Tibial nerve (tissue), 4 donors: ENCODE data around the gene HES5. TPM values are rescaled to one million over a fixed set of nuclear protein-coding genes. Genes with fewer than 3 reads are reported as not detected.
"Not testable (repeated sequence)": the region's sequence is repeated elsewhere in the genome, so short reads cannot be mapped to it uniquely, and the experiment has no call there.

Experiments
- DNase-seq, 2 donors: peaks; one replicate each; pipeline ENCODE4 v3.0.0-alpha.2; 2019; ENCODE audit warnings: low spot score in 2 of 2
- H3K27ac ChIP-seq, 4 donors: fragments of 200-600 bp; sonication (generic) in 3 of 4; one replicate each; pipeline ENCODE4 v1.5.1; 2017 to 2019; ENCODE audit warnings: mild to moderate bottlenecking in 1 of 4
- H3K27me3 ChIP-seq, 2 donors: fragments of 200-600 bp; sonication (generic) in 1 of 2; one replicate each; pipeline versions ENCODE4 v1.5.1 to v1.6.0; 2017 to 2019
- H3K36me3 ChIP-seq, 3 donors: fragments of 200-600 bp; sonication (generic); one replicate each; pipeline ENCODE4 v1.5.1; 2018 to 2019
- H3K4me1 ChIP-seq, 4 donors: fragments of 200-600 bp; sonication (generic) in 3 of 4; one replicate each; pipeline ENCODE4 v1.5.1; 2017 to 2019
- H3K4me3 ChIP-seq, 4 donors: fragments of 200-600 bp; sonication (generic) in 3 of 4; one replicate each; pipeline ENCODE4 v1.5.1; 2017 to 2019; ENCODE audit warnings: mild to moderate bottlenecking in 1 of 4, moderate library complexity in 1 of 4
- H3K9me3 ChIP-seq, 4 donors: fragments of 200-600 bp; sonication (generic) in 3 of 4; one replicate each; pipeline ENCODE4 v1.5.1; 2017 to 2019
- CTCF ChIP-seq, 5 experiments: fragments of 200-600 bp in 3 of 5; fragments of 450-650 bp in 2 of 5; sonication (generic) in 3 of 5; IDR thresholded peaks; one replicate each; pipeline ENCODE4 v1.5.1; 2016 to 2019; ENCODE audit warnings: antibody characterized with exemption in 5 of 5, mild to moderate bottlenecking in 3 of 5, moderate library complexity in 2 of 5
- EP300 ChIP-seq, 2 donors: sonication (generic); formaldehyde crosslinking; IDR thresholded peaks; one replicate each; pipeline ENCODE4 v1.6.1; 2017; ENCODE audit warnings: antibody characterized with exemption in 2 of 2, mild to moderate bottlenecking in 1 of 2
- POLR2A ChIP-seq, 2 donors: fragments of 450-650 bp; IDR thresholded peaks; one replicate each; pipeline ENCODE4 v1.6.1; 2017; ENCODE audit warnings: antibody characterized with exemption in 2 of 2, mild to moderate bottlenecking in 2 of 2, moderate library complexity in 2 of 2
- WGBS, 2 donors: methylation state at CpG; one replicate each; pipeline ENCODE4 v1.1.5; 2018; 5-methylcytosine and 5-hydroxymethylcytosine counted together
- total RNA-seq, 4 donors: library from RNA; depleted of rRNA; stranded (reverse); fragments of >200 nt; gene quantifications; one replicate each; pipeline ENCODE4 v1.1.0, GENCODE V29; 2016

The HES5 gene, protein sequence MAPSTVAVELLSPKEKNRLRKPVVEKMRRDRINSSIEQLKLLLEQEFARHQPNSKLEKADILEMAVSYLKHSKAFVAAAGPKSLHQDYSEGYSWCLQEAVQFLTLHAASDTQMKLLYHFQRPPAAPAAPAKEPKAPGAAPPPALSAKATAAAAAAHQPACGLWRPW
- total RNA-seq = under 1 TPM in 1 of 4 donors, not detected in 3; 0.87 TPM

DNA sequence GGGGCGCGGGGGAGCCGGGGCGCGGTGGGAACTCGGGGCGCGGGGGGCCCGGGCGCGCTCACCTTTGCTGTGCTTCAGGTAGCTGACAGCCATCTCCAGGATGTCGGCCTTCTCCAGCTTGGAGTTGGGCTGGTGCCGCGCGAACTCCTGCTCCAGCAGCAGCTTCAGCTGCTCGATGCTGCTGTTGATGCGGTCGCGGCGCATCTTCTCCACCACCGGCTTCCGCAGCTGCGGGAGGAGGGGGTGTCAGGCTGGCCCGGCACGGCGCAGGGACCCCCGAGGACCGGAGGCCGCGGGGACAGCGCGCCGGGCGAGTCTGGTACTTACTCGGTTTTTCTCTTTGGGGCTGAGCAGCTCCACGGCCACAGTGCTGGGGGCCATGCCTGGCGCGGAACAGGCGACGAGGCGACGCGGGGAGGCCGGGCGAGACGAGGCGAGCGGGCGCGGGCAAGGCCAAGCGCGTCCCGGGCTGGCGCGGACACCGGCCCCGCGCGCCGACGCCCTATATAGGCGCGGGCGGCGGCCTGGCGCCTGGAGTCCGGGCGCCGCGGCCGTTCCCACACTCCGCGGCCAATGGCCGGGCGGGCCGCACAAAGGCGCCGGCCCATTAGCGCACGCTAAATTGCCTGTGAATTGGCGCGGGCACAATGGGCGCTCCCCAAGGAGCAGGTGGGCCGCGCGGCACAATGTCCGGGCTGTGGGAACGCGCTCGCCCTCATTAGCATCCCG, at the start of gene HES5:
HES5 (minus strand) TSS at position 480 of the 729 bp plus-strand sequence; CDS start at position 381, 99 bp downstream.
- 0 to 4% methylated on average over 26 to 32 of the region's 91 CpGs for WGBS, 2 donors
- Histone ChIP-seq H3K4me3 (peak within 1 kb of the TSS in 3 of 4 donors; percentile 1 to 41 (median 40)), H3K36me3 (no peaks in the 10 kb centered on the region), H3K4me1 (peaks cover 0 to 59% (median 28%) of the 10 kb centered on the region in 4 donors), H3K27ac (peak within 1 kb of the TSS in 1 of 4 donors; percentile 38), H3K27me3 (peaks cover 2 to 66% of the 10 kb centered on the region in 2 donors), H3K9me3 (no peaks in the 10 kb centered on the region)
- no peak for TF ChIP-seq POLR2A (IDR thresholded peaks at IDR 0.05)
- no peak for TF ChIP-seq EP300 (IDR thresholded peaks at IDR 0.05)
- no peak for TF ChIP-seq CTCF (IDR thresholded peaks at IDR 0.05)
- DNase-seq = no peak

- H3K4me1 ChIP-seq = peaks cover 0 to 24% (median 15%) of the 10 kb centered on the region in 4 donors
- 56 to 58% methylated on average over 4 of the region's 4 CpGs for WGBS, 2 donors
- peaks cover 0 to 5% of the 10 kb centered on the region in 2 donors for H3K27me3 ChIP-seq
- H3K9me3 ChIP-seq = peaks cover 0 to under 1% (median 0%) of the 10 kb centered on the region in 4 donors
- peak overlapping the region in 3 of 4 donors; percentile 54 to 92 (median 79) for H3K27ac ChIP-seq
- H3K36me3 ChIP-seq = no peaks in the 10 kb centered on the region
- TF ChIP-seq CTCF (IDR thresholded peaks at IDR 0.05) = no peak
- TF ChIP-seq POLR2A (IDR thresholded peaks at IDR 0.05) = no peak
- TF ChIP-seq EP300 (IDR thresholded peaks at IDR 0.05) = no peak
- no peak overlapping the region for H3K4me3 ChIP-seq
- no peak for DNase-seq
Measured at GRCh38 chr1:2578758-2579118, 48.7 kb upstream of the HES5 start.

DNA sequence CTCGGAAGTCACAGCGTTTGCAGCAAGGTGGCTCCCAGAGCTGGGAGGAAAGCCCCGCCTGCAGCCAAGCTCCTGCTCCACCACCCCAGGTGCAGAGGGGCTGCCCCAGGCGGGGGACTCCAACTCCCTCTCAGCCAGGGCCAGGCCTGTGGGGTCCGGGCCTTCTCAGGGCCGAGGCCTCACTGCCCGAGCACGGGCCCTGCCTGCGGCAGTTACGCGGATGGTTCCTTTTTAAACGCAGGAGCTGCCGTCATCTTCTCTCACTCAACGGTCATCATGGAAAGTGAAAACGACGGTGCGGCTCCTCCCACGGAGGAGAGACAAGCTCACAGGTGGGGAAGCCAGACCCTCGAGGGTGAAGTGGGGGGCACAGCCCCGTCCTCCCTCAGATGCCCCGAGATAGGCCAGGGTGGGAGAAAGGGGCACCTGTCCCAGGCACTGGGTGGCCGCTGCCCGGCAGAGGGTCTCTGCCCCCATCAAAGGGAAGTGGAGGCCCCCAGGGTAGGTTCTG, 47.6 kb upstream of the HES5 start:
- peaks cover 0 to 20% (median 12%) of the 10 kb centered on the region in 4 donors for H3K4me1 ChIP-seq
- peak overlapping the region in 3 of 4 donors; percentile 54 to 92 (median 79) for H3K27ac ChIP-seq
- H3K9me3 ChIP-seq, H3K36me3 ChIP-seq, DNase-seq: not testable (repeated sequence)
- 84% methylated on average over 20 to 21 of the region's 23 CpGs for WGBS, 2 donors
- H3K4me3 ChIP-seq = peak overlapping the region in 1 of 4 donors; percentile 31
- H3K27me3 ChIP-seq = peaks cover 0 to 14% of the 10 kb centered on the region in 2 donors

DNA sequence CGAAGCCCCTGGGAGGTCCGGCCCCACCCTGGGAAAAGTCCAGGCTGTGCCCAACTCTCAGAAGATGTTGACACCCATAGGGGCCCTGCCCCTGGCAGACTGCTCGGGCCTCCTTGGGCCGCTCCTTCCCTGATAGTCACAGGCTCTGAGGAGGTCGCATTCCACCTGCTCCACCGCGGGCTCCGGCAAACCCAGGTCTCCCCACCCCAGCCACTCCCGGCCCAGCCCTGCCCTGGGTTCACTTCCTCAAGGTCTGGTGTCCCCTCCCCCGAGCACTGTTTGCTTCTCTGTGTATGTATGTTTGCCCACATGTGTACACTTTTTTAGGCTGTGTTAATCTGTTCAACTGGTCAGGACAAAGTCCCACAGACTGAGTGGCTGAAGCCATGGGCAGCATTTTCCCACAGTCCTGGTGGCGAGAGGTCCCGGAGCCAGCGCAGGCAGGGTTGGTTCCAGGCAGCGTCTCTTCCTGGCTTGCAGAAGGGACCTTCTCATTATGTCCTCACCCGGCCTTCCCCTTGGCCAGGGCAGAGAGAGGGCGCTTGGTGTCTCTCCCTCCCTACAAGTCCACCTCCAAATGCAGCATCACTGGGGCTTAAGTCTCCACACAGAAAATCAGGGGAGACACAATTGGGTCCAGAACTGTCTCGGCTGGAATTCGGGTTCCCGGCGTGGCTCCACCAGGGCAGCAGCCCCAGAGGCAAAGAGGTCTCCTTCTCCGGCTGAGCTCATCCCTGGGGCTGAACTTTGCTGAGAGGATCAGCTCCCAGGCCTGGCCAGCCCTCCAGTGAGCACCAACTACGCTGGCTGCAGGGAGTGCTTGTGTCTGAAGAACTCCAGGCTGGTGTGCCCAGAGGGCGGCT, 46.0 kb upstream of the HES5 start:
- DNase-seq = no peak
- H3K36me3 ChIP-seq = no peaks in the 10 kb centered on the region
- H3K27ac ChIP-seq = peak overlapping the region in 2 of 4 donors; percentile 12 to 72
- TF ChIP-seq POLR2A (IDR thresholded peaks at IDR 0.05) (no peak), CTCF (IDR thresholded peaks at IDR 0.05) (no peak), EP300 (IDR thresholded peaks at IDR 0.05) (no peak)
- WGBS, 2 donors = 70 to 73% methylated on average over 20 to 22 of the region's 23 CpGs
- peaks cover 0 to 14% of the 10 kb centered on the region in 2 donors for H3K27me3 ChIP-seq
- no peak overlapping the region for H3K4me3 ChIP-seq
- peaks cover 0 to 10% (median 0%) of the 10 kb centered on the region in 4 donors for H3K9me3 ChIP-seq
- H3K4me1 ChIP-seq = peaks cover 0 to 20% (median 12%) of the 10 kb centered on the region in 4 donors

DNA sequence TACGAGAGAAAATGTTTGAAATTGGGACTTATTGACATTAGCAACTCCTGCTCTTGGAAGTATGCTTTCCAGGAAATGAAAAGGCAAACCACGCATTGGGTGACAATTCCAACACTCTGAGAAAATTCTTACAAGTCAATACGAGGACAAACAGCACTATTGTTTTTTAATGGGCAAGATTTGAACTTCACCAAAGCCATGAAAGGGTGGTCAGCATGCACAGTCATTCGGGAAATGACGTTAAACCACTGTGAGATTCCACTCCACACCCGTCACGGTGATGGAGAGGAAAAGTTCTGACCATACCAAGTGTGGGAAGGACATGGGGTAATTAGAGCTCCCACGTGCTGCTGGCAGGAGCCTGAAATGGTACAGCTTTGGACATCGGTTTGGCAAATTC, 44.3 kb upstream of the HES5 start:
- Histone ChIP-seq H3K4me1 (peaks cover 0 to 20% (median 12%) of the 10 kb centered on the region in 4 donors), H3K36me3 (no peaks in the 10 kb centered on the region), H3K27me3 (peaks cover 0 to 23% of the 10 kb centered on the region in 2 donors), H3K9me3 (peaks cover 0 to 10% (median 0%) of the 10 kb centered on the region in 4 donors), H3K4me3 (no peak overlapping the region), H3K27ac (no peak overlapping the region)
- WGBS, 2 donors = 45 to 51% methylated on average over 9 of the region's 9 CpGs
- TF ChIP-seq CTCF (IDR thresholded peaks at IDR 0.05) = no peak
- TF ChIP-seq POLR2A (IDR thresholded peaks at IDR 0.05) = no peak
- no peak for TF ChIP-seq EP300 (IDR thresholded peaks at IDR 0.05)
- DNase-seq = no peak
